GM15510 (cell line): ENCODE measurements around the gene KIF26B.

Experiments
- POLR2A ChIP-seq: IDR thresholded peaks from 3 replicates; pipeline ENCODE4 v1.6.1; 2011; ENCODE audit warnings: borderline replicate concordance; ENCODE audit not compliant: insufficient read length; ENCODE audit errors: extremely low read depth

The KIF26B gene

GRCh38 chr1:245673881-245674414 is 519.2 kb downstream of the KIF26B start:
- no peak for TF ChIP-seq POLR2A

- no peak for TF ChIP-seq POLR2A
Measured at GRCh38 chr1:245677461-245678240, 522.9 kb downstream of the KIF26B start.

DNA sequence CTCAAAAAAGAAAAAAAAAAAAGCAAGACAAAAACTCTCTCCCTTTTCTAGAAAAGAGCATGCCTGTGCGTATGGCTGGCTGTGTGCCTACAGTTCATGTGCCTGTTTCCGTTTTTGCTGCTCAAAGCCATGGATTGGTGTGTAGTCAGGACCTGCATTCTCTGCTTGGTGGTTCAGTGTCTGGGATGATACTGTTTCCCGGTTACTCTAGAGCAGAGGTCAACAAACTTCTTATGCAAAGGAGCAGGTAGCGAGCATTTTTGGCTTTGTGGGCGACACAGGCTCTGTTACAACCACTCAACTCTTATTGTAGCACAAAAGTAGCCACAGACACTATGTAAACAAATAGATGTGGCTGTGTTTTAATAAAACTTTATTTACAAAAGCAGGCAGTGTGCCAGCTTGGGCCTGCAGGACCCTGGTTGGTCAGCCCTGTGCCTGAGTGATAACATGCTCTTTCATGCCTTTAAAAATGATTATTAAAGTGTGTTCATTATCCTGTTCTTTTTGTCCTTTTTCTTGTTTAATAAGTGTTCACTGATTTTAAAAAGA is 524.2 kb downstream of the KIF26B start:
- TF ChIP-seq POLR2A = no peak

DNA sequence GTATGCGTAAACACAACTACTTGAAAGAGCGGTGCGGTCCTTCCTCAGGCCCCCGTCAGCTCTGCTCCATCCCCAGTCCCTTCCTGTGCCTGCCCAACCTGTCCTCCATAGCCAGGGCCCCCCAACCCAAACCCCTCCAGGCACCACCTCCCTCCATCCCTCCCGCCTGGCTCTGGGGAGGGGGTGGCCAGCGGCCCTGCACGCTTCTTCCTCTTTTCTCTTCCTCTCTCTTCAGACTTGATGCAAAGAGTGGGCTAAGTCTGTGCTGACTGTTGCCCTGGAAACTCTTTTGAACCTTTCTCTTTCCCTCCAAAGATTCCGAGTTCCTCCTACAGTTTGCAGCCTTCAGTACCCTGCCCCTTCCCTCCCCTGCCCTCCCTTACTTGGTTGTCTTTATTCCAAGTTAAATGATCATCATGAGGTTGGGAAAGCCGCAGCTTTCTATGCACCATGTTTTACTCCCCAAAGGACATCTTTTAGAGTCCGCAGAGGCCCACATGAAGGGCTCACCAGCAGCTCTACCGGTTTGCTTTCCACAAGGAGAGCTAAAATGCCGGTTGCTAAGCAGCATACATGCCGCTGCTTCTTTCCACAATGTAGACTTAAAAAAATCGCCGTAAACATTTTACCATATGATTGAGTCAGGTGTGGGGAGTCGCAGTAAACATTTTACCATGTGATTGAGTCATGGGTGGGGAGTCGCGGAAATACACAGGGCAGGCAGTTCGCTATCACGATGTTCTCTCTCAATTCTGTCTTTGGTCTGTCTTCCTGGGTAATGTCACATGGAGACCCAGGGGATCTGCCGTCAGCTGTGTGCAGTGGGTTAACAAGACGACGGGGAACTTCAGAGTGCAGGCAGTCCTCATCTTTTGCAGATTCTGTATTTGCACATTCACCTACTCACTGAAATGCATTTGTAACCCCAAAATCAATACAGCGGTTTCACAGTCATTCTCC is 525.3 kb downstream of the KIF26B start:
- TF ChIP-seq POLR2A = no peak

DNA sequence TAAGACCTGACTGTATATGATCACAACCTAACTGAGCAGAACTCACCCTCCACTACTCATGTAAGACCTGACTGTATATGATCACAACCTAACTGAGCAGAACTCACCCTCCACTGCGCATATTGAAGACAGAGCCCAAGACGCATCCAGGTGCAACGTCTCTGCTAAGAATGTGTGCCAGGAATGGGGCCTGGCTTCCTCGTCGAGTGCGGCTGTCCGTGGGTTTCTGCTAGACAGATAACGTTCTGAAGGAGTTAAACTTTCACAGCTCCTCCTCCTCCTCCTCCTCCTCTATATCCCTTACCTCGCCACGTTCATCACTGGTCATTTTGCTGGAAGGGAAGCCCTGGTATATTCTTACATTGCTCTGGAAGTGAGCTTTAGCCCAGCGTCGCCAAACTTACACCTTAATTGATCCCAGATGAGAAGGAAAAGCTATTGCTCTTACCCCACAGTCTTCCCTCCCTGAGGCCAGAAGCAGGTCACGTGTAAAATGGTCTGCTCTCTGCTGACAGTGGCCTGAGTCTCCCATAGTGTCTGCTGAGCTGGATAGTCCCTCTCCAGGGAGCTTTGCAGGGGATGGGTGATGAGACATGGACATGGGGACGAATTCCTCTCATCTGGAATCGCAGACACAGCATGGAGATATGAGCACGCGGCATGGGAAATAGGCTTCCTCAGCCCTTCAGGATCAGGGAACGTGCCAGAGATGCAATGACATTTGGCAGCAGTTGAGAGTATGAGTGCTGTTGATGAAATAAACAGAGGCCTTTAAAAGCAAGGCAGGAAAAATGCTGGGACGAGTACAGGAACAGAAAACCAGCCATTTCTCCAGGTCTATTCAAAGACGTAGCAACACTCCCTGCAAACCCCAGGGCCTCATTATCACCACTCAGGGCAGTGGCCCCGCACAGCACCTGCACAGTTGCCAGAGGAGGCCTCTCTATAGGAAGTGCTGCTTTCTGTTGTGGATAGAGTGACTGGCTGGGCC is 528.1 kb downstream of the KIF26B start:
- TF ChIP-seq POLR2A = no peak

DNA sequence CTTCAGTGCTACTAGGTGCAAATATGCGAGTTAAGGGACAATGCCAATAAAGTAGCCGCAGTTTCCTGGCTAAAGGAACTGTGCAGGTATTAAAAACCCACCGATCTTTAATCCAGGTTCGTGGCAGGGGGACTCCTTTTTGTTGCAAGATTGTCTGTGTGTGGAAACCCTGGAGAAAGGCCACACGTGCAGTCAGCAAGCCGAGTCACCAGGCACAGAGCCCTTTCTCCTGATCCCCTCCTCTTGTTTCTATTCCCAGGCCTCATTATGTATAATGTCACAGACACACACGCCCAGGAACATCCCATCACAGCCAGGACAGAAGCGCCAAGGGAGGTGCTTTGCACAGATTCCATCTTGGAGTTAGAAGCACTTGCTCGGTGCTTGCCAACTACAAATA is 528.9 kb downstream of the KIF26B start:
- TF ChIP-seq POLR2A = no peak

- TF ChIP-seq POLR2A = no peak
Measured at GRCh38 chr1:245684166-245684565, 529.4 kb downstream of the KIF26B start.

GRCh38 chr1:245684571-245684970 is 529.8 kb downstream of the KIF26B start:
- TF ChIP-seq POLR2A = no peak

DNA sequence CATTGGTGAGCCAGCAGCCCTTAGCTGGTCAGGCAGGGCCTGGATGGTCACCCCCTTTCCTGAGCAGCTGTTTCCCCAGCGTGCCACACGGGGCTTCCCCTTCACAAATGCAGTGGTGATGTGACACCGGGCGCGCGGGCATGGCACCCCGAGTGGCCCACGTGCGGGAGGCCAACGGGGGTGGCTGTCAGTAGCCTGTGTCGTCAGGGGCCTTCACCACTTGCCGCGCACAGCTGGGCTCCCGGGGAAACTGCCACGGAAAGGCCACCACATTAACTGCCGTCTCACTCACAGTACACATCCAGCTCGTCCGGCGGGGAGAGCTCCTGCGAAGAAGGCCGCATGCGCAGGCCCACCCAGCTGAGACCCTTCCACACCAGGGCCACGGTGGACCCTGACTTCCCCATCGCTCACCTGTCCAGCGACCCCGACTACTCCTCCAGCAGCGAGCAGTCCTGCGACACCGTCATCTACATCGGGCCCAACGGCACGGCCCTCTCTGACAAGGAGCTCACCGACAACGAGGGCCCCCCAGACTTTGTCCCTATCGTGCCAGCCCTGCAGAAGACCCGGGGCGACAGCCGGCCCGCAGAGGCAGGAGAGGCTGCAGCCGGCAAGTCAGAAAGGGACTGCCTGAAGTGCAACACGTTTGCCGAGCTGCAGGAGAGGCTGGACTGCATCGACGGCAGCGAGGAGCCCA is 530.5 kb downstream of the KIF26B start:
- no peak for TF ChIP-seq POLR2A

DNA sequence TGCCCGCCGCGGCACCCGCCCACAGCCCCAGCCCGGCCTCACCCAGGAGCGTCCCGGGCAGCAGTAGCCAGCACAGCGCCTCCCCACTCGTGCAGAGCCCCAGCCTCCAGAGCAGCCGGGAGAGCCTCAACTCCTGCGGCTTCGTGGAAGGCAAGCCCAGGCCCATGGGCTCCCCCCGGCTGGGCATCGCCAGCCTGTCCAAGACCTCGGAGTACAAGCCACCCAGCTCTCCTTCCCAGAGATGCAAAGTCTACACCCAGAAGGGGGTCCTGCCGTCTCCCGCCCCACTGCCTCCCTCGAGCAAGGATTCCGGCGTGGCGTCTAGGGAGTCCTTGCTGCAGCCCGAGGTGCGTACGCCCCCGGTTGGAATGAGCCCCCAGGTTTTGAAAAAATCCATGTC is 531.2 kb downstream of the KIF26B start:
- no peak for TF ChIP-seq POLR2A

GRCh38 chr1:245686446-245687030 is 531.8 kb downstream of the KIF26B start:
- TF ChIP-seq POLR2A = no peak

- no peak for TF ChIP-seq POLR2A
Measured at GRCh38 chr1:245687152-245687635, 532.4 kb downstream of the KIF26B start.
